HG03520 (cell line): ENCODE measurements around the gene RHOXF1.
"Not testable (repeated sequence)": the region's sequence is repeated elsewhere in the genome, so short reads cannot be mapped to it uniquely, and the experiment has no call there.

Source experiments
- ATAC-seq: cut with Tn5 transposase; IDR thresholded peaks from one replicate; pipeline ENCODE4 v1.9.1; 2021; ENCODE audit warnings: mild to moderate bottlenecking, moderate library complexity; ENCODE audit not compliant: unreplicated experiment

The RHOXF1 gene

DNA sequence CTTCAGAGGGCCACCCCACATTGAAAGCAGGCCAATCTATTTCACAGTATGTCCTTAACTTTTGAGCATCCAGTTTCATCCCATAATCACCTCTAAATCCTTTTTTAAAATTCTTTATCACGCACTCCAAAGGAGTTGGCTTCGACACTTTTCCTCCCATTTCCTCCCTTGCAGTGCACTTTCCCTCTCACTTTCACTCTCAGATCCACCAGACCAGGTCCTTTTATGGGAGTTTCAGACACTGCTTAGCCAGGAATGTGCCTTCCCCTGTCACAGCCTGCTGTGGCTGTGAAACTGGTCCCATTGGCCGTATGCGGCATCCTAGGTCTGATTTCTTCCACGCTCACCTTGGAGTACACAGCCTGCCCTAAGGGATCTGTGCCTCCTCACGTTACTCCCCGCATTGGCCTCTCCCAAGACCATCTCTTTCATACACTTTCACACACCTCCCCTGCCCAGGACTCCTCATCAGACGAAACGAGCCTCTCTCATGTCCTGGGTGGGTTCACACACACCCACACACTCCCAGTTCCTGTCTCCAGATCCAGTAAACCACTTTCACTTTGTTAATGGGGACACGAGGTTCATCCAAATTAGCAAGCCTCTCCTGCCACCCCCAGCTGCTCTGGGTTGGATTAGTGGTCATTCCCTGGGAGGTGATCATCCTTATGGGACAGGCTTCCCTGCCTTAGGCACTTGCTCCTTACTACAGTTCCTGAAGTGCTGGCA, 28.3 kb downstream of the RHOXF1 start:
- no peak for ATAC-seq

DNA sequence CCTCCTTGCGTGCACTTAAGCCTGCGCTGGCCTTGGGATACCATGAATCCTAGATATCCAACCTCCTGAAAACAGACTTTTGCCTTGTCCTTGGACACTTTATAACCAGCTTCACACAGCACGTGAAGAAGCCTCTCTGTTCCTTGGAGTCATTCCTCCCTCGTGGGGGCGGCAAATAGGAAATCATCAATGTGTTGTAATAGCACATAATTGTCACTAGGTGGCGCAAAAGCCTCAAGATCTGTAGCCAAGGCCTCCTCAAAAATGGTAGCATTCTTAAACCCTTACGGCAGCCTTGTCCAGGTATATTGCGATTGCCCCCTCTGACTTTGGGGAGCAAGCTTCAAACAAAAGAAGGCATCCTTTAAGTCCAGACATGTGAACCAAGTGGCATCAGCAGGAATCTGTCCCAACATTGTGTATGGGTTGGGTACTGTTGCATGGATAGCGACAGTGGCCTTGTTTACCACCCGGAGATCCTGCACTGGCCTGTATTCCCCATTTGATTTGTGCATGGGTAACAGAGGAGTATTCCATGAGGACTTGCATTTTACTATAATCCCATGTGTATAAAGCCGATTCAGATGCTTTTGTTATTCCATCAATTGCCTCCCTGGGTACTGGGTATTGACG, 30.0 kb downstream of the RHOXF1 start:
- ATAC-seq, result not testable (repeated sequence)

DNA sequence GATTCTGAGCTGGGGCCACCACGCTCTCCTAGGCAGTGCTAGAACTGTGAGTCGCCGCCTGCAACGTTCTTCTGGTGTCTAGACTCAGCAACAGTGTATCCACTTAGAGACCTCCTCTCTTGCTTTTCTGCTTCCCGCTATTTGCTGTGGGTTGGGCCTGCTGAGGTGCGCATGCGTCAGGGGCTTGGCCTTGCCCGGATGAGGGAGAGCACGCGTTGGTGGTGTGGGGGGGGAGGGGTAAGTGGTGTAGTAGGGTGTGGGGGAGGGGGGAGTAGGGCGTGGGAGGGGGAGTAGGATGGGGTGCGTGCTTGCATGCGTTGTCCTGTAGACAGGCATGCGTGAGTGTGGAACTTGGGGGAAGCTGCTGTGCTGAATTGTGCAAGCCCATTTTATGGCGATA, 38.1 kb downstream of the RHOXF1 start, which contains the start of gene RHOXF2B:
Gene RHOXF2B (minus strand): TSS at position 101 of the 400 bp plus-strand sequence. CDS start 138 bp downstream, outside the sequence.
- ATAC-seq, result not testable (repeated sequence)

DNA sequence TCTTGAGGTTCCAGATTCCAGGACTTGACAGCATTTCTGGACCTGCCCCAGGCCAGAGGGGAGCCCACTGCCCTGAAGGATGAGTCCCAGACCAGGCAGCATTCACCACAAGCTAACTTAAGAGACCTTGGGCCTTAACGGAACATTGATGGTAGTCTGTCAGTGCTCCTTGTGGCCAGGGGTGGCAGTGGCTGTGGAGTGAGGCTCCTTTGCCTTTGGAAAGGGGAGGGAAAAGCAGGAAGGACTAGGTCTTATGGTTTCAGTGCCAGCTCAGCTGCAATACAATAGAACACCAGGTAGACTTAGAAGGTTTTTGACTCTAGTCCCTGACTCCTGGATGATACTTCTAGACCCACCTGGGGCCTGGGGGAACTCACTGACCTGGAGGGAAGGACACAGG, 49.5 kb downstream of the RHOXF1 start:
- ATAC-seq, result not testable (repeated sequence)
